Measurements from ENCODE around the gene ULK2.
"Not testable (repeated sequence)": the region's sequence is repeated elsewhere in the genome, so short reads cannot be mapped to it uniquely, and the experiment has no call there.

ULK2 gene

DNA sequence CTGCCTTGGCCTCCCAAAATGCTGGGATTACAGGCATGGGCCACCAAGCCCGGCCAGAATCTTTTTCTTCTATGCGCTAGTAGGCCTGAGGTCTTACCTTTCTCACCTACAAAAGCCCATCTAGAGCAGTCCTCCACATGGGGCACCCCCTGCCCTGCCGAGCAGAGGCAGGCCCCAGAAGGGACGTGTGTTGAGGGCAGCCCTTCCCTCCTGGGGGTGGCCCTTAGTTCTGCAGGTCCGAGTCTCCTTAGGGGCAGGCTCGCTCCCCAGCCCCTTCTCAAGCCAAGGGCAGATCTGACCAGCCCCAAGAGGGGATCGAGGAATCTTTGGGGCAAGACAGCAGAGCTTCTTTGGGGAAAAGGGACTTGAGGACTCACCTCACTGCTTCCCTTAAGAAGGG is 101.7 kb downstream of the ULK2 start:
- no peak for DNase-seq

DNA sequence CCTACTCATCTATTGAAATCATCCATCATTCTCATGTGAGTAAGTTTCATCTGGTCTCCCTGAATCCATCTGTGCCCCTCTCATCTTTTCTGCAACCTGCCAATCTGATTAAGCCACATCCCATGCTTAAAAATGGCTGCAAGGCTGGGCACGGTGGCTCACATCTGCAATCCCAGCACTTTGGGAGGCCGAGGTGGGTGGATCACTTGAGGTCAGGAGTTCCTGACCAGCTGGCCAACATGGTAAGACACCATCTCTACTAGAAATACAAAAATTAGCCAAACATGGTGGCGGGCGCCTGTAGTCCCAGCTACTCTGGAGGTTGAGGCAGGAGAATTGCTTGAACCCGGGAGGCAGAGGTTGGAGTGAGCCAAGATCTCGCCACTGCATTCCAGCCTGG is 103.7 kb downstream of the ULK2 start:
- DNase-seq, result not testable (repeated sequence)

DNA sequence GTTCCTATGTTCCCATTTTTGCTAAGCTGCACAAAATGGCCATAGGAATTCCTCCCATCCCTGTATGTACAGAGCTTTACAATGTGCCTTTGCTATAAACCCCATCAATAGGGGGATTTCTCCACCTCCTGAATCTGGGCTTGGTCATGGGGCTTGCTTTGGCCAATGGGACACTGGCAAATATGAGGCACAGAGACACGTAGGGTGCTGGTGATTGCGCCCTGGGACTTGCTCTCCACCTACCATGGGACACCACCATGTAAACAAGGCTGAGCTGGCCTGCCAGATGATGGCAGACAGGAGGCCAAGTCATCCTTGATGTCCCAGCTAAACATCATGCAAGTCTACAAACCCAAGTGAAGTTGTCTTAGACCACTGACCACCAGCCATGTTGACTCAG is 104.3 kb downstream of the ULK2 start:
- DNase-seq, result no peak

DNA sequence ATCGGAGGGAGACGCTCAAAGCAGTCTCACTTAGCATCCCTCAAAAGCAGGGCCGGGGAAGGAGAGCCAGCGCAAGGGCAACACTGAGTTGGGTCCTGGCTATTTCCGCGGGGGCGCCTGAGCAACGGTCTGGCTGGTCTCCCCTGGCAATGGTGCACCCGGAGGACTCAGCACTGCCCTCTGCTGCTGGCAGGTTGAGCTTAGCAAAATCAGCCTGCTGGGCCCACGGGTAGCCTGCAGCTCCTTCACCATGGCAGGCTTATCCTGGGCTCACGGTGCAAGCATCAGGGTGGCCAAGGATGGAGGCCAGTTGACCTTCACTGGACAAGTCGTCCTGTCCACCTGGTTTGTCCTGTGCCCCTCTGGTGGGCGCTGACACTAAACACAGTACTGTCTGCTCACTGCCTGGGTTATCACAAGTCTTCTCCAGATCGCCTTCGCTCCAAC is 105.2 kb downstream of the ULK2 start:
- DNase-seq, result peak; percentile 42

DNA sequence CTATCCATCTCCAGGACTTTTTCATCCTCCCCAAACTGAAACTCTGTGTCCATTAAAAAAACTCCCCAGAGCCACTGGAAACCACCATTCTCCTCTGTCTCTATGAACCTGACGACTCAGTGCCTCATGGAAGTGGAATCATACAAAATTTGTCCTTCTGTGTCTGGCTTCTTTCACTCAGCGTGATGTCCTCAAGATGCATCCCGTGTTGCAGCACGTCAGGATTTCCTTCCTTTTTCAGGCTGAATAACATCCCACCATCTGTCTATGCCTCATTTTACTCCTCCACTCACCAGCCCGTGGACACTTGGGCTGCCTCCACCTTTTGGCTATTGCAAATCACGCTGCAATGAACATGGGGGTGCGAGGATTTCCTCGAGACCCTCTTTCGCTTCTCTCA is 107.0 kb downstream of the ULK2 start:
- DNase-seq, result no peak

DNA sequence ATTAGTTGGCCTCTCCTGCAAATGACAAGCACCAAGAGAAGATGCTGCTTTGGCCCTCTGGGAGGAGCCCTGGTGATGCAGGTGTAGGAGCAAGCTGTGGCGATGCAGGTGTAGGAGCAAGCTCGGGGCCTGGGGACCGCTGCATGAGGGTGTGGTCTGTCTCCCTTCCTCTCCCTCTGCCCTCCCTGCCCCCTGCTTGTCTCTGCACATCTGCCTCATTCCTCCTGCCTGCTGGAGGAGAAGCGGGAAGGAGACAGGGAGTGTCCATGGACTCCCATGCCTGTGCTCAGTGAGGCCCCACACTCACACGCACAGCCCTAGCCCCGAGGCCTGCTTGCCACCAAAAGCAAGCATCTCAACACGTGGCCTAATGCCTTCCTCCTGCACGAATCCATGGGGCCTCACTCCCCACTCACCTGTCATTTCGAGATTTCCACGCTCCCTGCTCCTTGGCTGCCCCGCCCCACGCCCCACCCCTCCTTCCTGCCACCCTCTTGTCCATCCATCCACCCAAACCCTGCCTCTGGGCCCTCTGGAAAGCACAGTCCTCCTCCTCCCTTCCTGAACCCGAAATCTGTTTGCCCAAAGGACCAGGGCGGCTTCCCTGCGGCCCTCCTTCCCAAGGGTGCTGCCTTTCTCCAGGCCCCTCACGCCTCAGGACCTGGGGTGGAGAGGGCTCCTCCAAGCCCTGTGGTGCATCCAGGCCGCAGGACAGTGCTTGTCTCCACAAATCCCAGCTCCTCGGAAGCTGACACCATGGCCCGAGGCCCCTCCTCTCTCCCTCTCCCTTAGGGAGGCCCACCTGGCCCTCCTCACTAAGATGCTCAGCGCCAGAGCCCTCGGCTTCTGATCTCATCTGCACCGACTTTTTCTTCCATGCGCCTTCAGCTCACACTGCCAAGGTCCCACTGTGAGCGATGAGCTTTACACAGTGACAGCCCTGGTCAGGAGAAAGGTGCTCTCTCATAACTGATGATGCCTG is 107.9 kb downstream of the ULK2 start:
- DNase-seq, result no peak

DNA sequence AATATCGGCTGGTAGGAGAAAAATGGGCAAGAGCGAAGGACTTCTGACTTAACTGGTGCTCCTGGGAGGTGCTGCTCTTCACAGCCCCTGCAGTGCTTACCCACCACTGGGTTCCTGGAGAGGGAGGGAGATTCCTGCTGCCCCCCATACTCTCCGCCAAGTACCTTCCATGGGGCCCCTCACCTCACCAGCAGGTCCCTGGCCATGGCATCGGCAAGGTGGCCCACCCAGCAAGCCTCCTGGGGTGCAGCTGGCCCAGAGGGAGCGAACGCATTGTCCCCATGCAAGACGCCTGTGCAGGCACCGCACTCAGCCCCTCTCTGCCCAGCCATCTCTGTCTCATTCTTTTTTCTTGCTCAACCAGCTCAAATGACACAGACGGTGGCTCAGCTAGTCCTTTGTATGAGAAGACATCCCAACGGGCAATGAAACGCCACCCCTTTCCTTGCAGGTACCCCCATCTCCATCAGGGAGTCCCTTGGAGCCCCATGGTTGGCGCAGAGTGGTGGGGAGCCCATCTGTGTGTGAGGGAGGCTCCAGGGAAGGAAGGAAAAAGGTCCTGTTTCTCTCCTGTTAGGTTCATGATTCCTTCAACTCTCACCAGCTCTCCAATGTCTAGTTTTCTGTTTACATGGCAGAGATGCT is 110.1 kb downstream of the ULK2 start:
- no peak for DNase-seq

DNA sequence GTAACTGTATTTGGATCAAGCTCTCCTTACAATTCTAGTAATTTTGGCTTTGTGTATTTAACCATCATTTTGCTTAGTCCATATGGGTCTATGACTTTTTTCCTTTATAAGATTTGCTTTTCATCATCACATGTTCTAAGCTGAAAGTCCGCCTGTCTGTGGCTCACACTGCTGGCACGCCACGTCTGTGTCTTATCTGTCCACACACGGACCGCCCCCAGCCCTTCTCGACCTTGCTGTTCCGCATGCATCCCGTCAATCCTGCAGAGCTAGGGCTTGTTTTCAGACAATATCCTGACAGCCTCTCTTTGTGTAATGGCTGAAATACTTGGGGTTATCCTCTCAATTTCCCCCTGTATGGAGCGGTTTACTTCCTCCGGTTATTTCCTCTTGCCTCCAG is 111.2 kb downstream of the ULK2 start:
- DNase-seq, result no peak

DNA sequence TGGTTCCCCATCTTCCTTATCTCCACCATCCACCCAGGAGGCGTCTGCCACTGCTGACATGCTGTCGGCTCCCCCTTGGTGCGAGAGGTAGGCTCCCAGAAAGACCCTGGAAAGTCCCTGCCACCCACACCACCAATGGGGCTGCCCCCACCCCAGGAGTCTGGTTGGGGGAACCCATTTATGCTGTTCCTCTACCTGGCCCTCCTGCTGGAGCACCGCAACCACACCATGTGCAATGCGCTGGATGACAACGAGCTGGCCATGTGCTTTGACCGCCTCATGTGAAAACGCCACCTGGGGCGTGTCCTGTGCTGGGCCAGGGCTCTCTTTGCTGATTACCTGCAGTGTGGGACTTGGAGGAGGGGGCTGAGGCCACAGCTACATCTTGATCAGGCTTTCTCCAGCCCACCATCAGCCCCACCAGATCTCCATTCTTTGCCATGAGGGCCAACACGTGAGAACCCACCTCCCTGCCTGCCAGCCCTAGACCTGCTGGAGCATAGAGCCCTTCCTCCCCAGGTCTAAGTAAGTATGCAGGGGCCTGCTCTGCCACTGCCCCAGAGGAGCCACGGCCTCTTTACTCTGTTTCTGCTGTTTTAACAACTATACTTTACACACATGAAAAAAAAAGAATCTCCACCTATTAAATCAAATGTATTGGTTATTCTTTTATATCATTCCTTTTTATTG is 111.8 kb downstream of the ULK2 start:
- no peak for DNase-seq

DNA sequence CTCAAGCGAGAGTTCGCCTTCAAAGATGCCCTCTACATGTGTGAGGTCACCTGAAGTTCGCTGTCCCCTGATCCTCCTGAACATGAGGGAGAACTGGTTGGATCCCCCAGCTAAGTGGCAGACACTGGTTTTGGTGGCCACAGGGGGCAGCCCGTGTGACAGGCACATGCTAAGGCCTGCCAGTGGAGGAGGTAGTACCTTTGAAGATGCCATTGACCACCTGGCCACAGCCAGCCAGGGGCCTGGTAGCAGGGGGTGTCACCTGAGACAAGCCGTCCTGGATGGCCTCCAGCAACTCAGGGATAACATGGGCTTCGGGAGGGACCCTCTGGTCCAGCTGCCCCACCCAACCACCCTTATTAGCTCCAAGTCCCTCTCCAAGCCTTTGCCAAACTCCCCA is 112.3 kb downstream of the ULK2 start:
- DNase-seq, result no peak

DNA sequence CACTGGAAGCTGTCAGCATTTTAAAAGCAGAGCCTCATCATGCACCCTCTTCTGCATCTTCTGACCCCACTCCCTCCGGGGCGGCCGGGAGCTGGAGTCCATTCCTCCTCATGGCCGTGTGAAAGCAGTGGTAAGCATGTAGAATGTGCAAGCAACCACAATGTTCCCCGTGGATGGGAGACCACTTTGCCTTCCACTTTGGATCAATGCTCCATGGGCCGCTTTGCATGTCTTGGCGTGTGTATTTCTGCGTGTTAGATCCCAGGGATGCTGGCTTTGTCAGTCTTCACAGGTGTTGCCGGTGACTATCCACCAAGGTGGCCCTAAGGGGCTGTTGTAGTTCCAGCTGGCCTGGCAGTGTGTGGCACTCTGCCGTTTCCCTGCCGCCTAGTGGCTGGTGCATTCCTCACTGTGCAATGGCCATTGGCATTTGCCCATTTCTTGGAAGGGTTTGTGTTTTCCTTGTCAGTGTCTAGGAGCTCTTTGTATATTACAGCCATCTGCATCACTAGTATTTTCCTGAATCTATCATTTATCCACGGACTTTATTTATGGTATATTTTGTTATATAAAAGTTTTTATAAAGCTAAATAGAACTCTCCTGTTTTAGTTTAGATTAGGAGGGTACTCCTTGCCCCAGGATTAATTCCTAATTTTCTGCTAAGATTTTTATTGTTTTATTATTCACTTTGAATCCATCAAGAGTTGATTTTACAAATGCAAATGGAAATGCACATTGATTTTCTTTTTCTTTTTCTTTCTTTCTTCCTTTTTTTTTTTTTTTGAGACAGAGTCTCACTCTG is 113.9 kb downstream of the ULK2 start:
- peak; percentile 29 for DNase-seq

DNA sequence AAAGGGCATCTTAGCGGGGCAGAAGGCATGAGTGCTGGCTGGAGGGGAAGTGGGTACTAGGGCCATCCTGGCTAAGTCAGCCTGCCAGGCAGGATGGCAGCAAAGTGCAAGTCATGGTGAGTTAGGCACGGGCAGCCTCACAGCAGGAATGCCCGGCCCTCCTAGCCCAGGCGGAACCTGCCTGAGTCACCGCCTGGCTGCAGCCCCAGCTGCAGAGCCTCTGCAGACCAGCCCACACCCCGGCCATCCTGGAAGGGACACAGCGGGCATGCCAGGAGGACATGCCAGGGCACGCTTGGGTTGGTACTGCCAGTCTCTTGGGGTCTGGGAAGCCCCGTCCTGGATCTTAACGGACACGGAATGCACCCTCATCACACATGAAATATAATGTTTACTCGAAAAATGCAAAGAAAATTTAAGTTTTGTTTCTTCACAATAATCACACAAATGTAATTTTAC is 114.7 kb downstream of the ULK2 start:
- DNase-seq, result peak; percentile 85

DNA sequence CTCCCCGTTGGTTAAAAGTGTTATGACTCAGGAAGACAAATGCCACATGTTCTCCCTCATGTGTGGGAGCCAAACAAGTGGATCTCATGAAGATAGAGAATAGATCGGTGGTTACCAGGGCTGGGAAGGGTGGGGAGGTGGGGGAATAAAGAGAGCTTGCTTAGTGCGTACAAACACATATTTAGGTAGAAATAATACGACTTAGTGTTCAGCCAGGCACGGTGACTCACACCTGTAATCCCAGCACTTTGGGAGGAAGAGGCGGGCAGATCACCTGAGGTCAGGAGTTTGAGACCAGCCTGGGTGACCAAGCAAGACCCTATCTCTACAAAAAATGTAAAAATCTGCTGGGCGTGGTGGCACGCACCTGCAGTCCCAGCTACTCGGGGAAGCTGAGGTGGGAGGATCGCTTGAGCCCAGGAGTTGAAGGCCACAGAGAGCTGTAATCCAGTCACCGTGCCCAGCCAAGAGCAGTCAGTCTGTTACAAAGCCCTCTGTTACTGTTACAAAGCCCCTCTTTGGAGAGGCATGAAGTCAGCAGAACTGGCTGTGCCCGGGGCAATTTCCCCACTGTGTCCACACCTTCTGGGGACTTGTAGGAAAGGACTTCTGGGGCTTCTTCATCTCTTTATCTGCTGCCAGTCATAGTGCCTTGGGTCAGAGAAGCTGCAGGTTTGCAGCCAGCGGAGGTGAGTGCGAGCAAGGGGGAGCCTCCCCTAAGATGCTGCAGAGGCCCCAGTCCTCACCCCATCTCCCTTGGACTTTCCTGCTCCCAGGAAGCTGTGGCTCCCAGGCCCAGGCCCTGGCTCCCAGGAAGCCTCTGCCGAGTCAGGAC is 115.3 kb downstream of the ULK2 start:
- DNase-seq, result no peak

DNA sequence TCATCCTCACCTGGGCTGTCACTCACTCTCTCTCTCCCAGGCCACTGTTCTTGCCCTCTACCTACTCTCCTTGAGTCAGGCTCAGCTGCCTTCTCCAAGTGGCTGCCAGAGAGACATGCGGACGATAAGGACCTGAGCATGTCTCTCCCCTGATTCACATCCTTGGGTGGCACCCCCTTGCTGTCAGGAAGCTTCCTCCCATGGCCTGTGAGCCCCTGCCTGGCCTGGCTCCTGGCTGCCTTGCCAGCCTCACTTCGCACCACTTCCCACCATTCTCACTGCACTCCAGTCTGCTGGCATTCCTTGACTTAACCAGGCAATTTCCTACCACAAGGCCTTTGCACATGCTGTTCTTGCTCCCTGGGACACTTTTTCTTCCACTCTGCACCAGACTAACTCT is 116.9 kb downstream of the ULK2 start:
- DNase-seq, result no peak

DNA sequence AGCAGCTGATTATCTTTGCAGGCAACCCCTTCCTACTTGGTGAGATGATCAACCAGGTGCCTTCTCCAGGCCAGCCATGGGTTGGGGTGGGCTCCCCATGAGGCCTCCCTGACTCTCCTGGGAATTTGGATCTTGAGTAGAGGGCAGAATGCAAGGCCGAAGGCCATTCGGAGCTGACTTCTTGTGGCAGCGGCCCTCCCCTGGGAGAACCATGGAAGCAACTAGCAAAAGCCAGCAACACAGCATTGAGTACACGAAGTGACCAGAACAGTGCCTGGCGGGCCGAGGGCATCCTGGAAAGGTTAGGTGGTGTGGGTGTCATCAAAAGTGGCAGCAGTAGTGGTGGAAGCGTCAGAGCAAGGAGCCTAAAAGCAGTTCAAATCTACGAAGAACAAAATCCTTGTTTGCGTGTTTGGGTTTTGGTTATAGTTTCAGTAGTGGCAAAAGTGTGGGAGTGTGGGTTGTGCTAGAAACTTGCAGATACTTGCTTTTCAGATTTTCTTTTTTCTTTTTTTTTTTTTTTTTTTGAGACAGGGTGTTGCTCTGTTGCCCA is 117.6 kb downstream of the ULK2 start:
- no peak for DNase-seq

DNA sequence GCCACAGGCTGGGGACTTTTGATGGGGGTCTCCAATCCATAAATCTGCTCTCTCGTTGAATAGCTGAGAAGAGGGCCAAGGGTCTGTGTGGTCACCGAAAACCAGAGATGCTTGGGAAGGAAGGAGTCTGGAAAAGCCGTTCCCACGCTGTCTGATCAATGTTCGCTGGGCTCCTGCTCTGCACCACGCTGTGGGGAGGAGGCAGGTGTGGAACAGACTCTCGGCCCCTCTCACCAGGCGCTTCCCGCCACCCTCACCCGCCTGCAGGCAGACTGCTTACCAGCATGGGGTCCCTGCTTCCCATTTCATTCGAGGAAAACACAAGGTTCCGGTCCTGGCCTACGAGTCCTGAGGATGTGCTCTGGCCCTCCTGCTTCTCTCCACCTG is 118.9 kb downstream of the ULK2 start:
- no peak for DNase-seq

DNA sequence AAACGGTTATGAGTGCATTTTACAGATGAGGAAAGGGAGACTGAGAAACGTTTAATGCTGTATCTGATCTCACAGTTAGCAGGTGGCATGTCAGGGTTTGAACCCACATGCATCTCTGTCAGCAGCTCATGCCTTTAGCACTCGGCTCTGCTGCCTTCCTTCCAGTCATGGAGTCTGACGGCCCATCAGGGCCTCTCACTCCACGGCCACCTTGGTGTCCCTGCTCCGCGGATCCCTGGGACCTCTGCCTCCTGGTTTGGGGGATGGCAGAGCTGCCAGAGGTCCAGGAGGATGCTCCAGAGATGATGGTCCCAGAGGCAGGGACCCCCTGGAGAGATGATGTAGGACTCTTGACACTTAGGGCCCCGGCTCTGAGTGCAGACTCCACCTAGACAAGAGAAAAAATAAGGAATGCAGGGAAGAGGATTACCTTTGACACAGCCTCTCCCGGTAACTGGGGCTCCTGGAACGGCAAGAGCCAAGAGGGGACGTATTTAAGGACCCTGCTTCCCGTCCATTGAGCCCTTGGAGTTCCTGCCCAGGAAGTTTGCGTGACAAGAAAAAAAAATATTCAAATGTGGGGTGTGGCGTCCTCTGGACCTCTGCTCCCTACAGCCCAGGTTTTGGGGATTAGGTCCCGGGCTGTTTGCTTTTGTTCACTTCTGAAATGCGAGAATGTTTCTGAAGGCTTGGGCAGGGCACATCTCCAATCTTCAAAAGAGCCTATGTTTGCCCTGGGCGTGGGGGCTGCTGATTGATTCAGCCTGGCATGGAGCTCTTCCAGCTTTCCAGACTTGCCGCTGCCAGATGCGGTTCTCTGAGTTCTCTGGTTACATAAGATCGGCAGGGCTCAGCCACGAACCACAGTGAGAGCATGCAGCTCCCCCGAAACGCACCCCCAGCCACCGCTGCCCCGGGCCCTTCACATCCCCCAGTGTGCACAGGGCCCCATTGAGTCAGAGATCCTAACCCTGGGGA is 119.6 kb downstream of the ULK2 start, which contains the start of gene ALDH3A1:
Gene ALDH3A1, minus strand, starts transcription at position 470 of the 978 bp plus-strand sequence. CDS start 3,169 bp downstream, outside the sequence.
- no peak for DNase-seq

DNA sequence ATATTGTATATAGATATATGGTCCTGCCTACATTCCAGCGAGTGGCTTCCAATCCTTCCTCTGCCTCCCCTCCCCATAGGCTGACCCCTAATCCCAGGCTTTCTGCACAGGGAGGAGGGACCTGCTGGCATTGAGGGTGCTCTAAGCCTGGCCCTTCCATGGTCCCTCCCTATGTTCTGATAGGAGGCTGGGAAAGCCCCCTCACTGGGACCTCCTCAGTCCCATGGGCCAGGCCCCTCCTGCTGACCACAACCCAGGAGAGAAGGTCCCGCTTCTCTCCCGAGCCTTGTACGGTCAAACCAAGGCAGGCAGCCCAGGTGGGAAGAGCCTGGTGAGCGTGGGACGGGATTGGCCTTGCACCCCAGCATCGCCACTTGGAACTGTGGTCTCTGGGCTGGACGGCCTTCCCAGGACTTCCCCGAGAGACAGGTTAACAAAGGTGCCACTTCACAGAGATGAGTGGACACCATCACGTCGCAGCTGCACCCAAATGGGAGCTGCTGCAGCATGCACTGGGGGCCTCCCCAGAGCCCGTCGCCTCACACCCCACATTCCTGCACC is 120.5 kb downstream of the ULK2 start:
- no peak for DNase-seq

DNA sequence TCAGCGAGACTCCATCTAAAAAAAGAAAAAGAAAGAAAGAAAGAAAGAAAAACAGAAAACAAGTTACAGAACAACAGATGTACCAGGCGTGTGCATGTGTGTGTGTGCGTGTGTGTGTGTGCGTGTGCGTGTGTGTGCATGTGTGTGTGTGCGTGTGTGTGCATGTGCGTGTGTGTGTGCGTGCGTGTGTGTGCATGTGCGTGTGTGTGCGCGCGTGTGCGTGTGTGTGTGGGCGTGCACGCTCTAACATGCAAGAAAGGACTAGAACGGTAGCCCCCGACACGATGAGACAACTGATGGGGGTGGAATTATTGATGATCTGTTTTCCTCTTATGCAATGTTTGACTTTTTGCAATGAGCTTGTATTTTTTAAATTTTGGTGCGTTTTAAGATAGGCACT is 121.2 kb downstream of the ULK2 start:
- DNase-seq, result no peak

Measured in EL (cell line).